Activated naive CD4-positive, alpha-beta T cell treated with anti-CD3 and anti-CD28 coated beads, Interleukin-2, amount 10 ng/mL, durations not matched to agents 7 days and 5 days (primary cell): ENCODE results near the gene RAC3.

Experiments used
- CTCF ChIA-PET: fragments of 350-600 bp; sonication (Branson Sonifier 250); formaldehyde crosslinking; loops from one replicate; lab custom pipeline; 2021; ENCODE audit warnings: antibody characterized with exemption; lab: Charles Lee
- DNase-seq: peaks from one replicate; pipeline ENCODE4 v3.0.0-alpha.2; 2020
- H3K27ac Mint-ChIP-seq: one replicate; pipeline ENCODE4 v1.8.0; 2021; ENCODE audit warnings: mild to moderate bottlenecking, moderate library complexity, mixed read lengths
- H3K27me3 Mint-ChIP-seq: one replicate; pipeline ENCODE4 v1.8.0; 2021; ENCODE audit warnings: mild to moderate bottlenecking, mixed read lengths
- H3K36me3 Mint-ChIP-seq: one replicate; pipeline ENCODE4 v1.8.0; 2021; ENCODE audit warnings: mixed read lengths
- H3K4me1 Mint-ChIP-seq: one replicate; pipeline ENCODE4 v1.8.0; 2021; ENCODE audit warnings: mixed read lengths
- H3K4me3 Mint-ChIP-seq: one replicate; pipeline ENCODE4 v1.8.0; 2021; ENCODE audit warnings: mild to moderate bottlenecking, moderate library complexity, mixed read lengths
- H3K9me3 Mint-ChIP-seq: one replicate; pipeline ENCODE4 v1.8.0; 2021; ENCODE audit warnings: mixed read lengths

The RAC3 gene

GRCh38 chr17:82052638-82053059 lies 21.2 kb downstream of the RAC3 start:
- Mint-ChIP-seq H3K27me3 (no peaks in the 10 kb centered on the region), H3K36me3 (peaks cover 8% of the 10 kb centered on the region), H3K4me3 (peak overlapping the region; percentile 82), H3K4me1 (peaks cover 21% of the 10 kb centered on the region), H3K9me3 (no peaks in the 10 kb centered on the region), H3K27ac (peak overlapping the region; percentile 69)
- CTCF ChIA-PET: interaction anchor here (1.8 kb wide), 1 partner anchor 102 kb away, joined by 5 read pairs; no protein-coding TSS in a partner anchor
- no peak for DNase-seq

GRCh38 chr17:82053130-82053529 lies 21.7 kb downstream of the RAC3 start:
- H3K4me3 Mint-ChIP-seq: peak overlapping the region; percentile 82
- CTCF ChIA-PET: interaction anchor here (1.8 kb wide), 1 partner anchor 101 kb away, joined by 5 read pairs; no protein-coding TSS in a partner anchor
- peak overlapping the region; percentile 28 for H3K27ac Mint-ChIP-seq
- no peaks in the 10 kb centered on the region for H3K27me3 Mint-ChIP-seq
- peaks cover 21% of the 10 kb centered on the region for H3K4me1 Mint-ChIP-seq
- DNase-seq: no peak
- peaks cover 11% of the 10 kb centered on the region for H3K36me3 Mint-ChIP-seq
- no peaks in the 10 kb centered on the region for H3K9me3 Mint-ChIP-seq

DNA sequence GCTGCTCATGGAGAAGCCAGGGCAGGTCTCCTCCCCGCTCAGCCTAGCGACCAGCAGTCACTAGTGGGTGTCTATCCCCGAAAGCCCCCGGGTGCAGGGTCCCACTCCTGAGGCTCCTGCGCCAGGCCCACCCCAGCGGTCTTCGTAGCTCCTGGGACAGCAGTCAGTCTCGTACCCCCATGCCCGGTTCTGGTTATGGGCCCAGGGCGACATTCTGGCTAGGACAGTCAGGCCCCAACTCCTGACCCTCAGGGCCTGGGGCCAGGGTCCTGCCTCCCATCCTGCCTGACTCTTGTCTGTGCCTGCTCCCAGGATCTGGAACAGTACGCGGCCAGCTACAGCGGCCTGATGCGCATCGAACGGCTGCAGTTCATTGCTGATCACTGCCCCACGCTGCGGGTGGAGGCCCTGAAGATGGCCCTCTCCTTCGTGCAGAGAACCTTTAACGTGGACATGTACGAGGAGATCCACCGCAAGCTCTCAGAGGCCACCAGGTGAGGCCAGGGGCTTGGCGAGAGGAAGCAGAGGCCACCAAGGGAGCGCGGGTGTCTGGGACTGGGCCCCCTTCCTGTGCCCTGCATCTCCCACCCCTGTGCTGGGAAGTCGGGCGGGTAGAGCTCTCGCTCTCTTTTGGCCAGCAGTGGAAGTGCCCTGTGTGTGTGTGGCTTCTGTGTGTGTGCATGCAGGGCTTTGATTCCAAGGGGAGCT lies 22.2 kb downstream of the RAC3 start:
- no peak overlapping the region for H3K27ac Mint-ChIP-seq
- H3K4me3 Mint-ChIP-seq: peak overlapping the region; percentile 82
- H3K36me3 Mint-ChIP-seq: peaks cover 11% of the 10 kb centered on the region
- H3K9me3 Mint-ChIP-seq: no peaks in the 10 kb centered on the region
- no peaks in the 10 kb centered on the region for H3K27me3 Mint-ChIP-seq
- CTCF ChIA-PET: interaction anchor here (1.3 to 1.8 kb wide), 2 partner anchors 94 to 101 kb away, joined by 3 to 5 read pairs; no protein-coding TSS in a partner anchor
- DNase-seq: no peak
- peaks cover 21% of the 10 kb centered on the region for H3K4me1 Mint-ChIP-seq

- H3K27ac Mint-ChIP-seq: no peak overlapping the region
- H3K27me3 Mint-ChIP-seq: no peaks in the 10 kb centered on the region
- CTCF ChIA-PET: interaction anchor here (1.3 to 1.8 kb wide), 2 partner anchors 95 to 100 kb away, joined by 3 to 5 read pairs; no protein-coding TSS in a partner anchor
- DNase-seq: no peak
- peaks cover 11% of the 10 kb centered on the region for H3K36me3 Mint-ChIP-seq
- H3K9me3 Mint-ChIP-seq: no peaks in the 10 kb centered on the region
- peaks cover 21% of the 10 kb centered on the region for H3K4me1 Mint-ChIP-seq
- no peak overlapping the region for H3K4me3 Mint-ChIP-seq
These were observed 23.0 kb downstream of the RAC3 start for GRCh38 chr17:82054351-82055022.

GRCh38 chr17:82055023-82055964 lies 23.8 kb downstream of the RAC3 start:
- no peak overlapping the region for H3K4me3 Mint-ChIP-seq
- no peak for DNase-seq
- no peaks in the 10 kb centered on the region for H3K27me3 Mint-ChIP-seq
- CTCF ChIA-PET: interaction anchor here (1.3 kb wide), 1 partner anchor 96 kb away, joined by 3 read pairs; no protein-coding TSS in a partner anchor
- peaks cover 19% of the 10 kb centered on the region for H3K4me1 Mint-ChIP-seq
- no peak overlapping the region for H3K27ac Mint-ChIP-seq
- H3K36me3 Mint-ChIP-seq: peaks cover 14% of the 10 kb centered on the region
- H3K9me3 Mint-ChIP-seq: no peaks in the 10 kb centered on the region

GRCh38 chr17:82055965-82056728 lies 24.7 kb downstream of the RAC3 start:
- no peak for DNase-seq
- Mint-ChIP-seq H3K4me3 (no peak overlapping the region), H3K9me3 (no peaks in the 10 kb centered on the region), H3K36me3 (peaks cover 19% of the 10 kb centered on the region), H3K4me1 (peaks cover 12% of the 10 kb centered on the region), H3K27me3 (no peaks in the 10 kb centered on the region), H3K27ac (no peak overlapping the region)
- CTCF ChIA-PET: no interaction called here

GRCh38 chr17:82056729-82057621 lies 25.5 kb downstream of the RAC3 start:
- CTCF ChIA-PET: no interaction called here
- DNase-seq: no peak
- H3K4me3 Mint-ChIP-seq: no peak overlapping the region
- H3K4me1 Mint-ChIP-seq: peaks cover 12% of the 10 kb centered on the region
- H3K27ac Mint-ChIP-seq: no peak overlapping the region
- no peaks in the 10 kb centered on the region for H3K27me3 Mint-ChIP-seq
- peaks cover 19% of the 10 kb centered on the region for H3K36me3 Mint-ChIP-seq
- H3K9me3 Mint-ChIP-seq: no peaks in the 10 kb centered on the region

DNA sequence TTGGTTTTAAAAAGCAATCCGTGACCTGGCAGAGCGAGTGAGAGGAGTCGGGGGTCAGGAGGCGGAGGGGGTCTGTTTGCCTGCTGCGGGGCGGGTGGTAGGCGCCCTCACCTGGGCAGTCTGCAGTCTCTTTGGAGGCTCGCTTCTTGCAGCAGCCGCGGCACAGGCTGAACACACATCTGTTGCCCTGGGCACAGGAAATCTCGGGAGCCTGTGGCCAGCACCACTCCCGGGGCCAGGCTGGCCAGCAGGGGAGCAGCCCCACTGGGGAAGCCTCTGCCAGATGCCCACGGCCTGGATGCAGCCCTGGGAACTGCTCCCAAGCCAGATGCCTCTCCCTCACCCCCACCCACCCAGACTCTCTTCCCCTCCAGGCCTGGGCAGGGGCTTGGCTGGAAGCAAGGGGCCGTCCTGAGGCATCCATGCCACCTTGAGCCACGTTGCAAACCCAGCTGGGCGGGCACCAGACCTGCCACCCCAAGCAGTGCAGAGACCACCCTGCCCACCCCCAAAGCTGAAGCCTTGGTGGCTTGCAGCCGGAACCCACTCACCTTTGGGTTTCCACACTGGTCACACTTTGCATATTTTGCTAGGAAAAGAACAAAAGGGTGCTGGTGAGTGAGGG lies 26.9 kb downstream of the RAC3 start:
- H3K9me3 Mint-ChIP-seq: no peaks in the 10 kb centered on the region
- H3K4me1 Mint-ChIP-seq: peaks cover 5% of the 10 kb centered on the region
- peaks cover 19% of the 10 kb centered on the region for H3K36me3 Mint-ChIP-seq
- no peaks in the 10 kb centered on the region for H3K27me3 Mint-ChIP-seq
- no peak overlapping the region for H3K27ac Mint-ChIP-seq
- DNase-seq: no peak
- no peak overlapping the region for H3K4me3 Mint-ChIP-seq
- CTCF ChIA-PET: no interaction called here

DNA sequence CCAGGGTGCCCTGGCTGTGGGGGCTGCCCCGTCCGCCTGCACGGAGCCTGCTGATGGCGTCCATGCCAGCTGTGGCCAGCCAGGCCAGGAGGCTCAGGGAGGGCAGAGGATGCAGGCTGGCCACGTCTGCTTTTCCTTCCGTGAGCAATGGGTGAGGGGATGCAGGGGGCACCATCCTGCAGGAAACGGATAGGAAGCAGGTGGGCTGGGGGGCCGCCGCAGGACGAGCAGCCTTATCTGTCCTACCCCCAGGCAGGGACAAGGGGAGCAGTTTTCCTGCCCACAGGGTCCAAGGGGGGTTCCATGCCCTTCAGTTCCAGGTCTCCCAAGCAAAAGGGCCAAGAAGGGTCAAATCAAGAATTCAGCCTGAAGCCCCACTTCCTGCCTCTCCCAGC lies 27.4 kb downstream of the RAC3 start:
- Mint-ChIP-seq H3K4me3 (no peak overlapping the region), H3K36me3 (peaks cover 17% of the 10 kb centered on the region), H3K27me3 (no peaks in the 10 kb centered on the region), H3K4me1 (peaks cover under 1% of the 10 kb centered on the region), H3K9me3 (no peaks in the 10 kb centered on the region), H3K27ac (no peak overlapping the region)
- DNase-seq: no peak
- CTCF ChIA-PET: no interaction called here

GRCh38 chr17:82059272-82060000 lies 28.0 kb downstream of the RAC3 start:
- Mint-ChIP-seq H3K4me3 (no peak overlapping the region), H3K36me3 (peaks cover 17% of the 10 kb centered on the region), H3K27ac (no peak overlapping the region), H3K9me3 (no peaks in the 10 kb centered on the region), H3K27me3 (no peaks in the 10 kb centered on the region), H3K4me1 (peaks cover 6% of the 10 kb centered on the region)
- DNase-seq: no peak
- CTCF ChIA-PET: no interaction called here

- H3K9me3 Mint-ChIP-seq: no peaks in the 10 kb centered on the region
- no peak for DNase-seq
- no peak overlapping the region for H3K27ac Mint-ChIP-seq
- no peaks in the 10 kb centered on the region for H3K27me3 Mint-ChIP-seq
- H3K36me3 Mint-ChIP-seq: peaks cover 15% of the 10 kb centered on the region
- H3K4me3 Mint-ChIP-seq: no peak overlapping the region
- CTCF ChIA-PET: no interaction called here
- peaks cover 9% of the 10 kb centered on the region for H3K4me1 Mint-ChIP-seq
These were observed 28.5 kb downstream of the RAC3 start for GRCh38 chr17:82060001-82060380.

GRCh38 chr17:82060614-82061013 lies 29.1 kb downstream of the RAC3 start:
- Mint-ChIP-seq H3K27ac (no peak overlapping the region), H3K36me3 (peaks cover 14% of the 10 kb centered on the region), H3K27me3 (no peaks in the 10 kb centered on the region), H3K4me3 (no peak overlapping the region), H3K9me3 (no peaks in the 10 kb centered on the region), H3K4me1 (peaks cover 9% of the 10 kb centered on the region)
- CTCF ChIA-PET: no interaction called here
- no peak for DNase-seq
